AG04449 (cell line): Measurements from ENCODE around the gene PPP3R1.

ENCODE experiments used
- CTCF ChIA-PET: fragments of 350-600 bp; formaldehyde crosslinking; extraction: SDS; loops from one replicate; lab custom pipeline; 2021; ENCODE audit warnings: antibody characterized with exemption; lab: Yijun Ruan, JAX
- POLR2A ChIA-PET: fragments of 400-600, 350-600 bp; formaldehyde crosslinking; extraction: SDS; loops from one replicate; lab custom pipeline; 2020; ENCODE audit warnings: antibody characterized with exemption, inconsistent platforms; lab: Yijun Ruan, JAX
- DNase-seq: peaks from one replicate; pipeline ENCODE4 v3.0.0-alpha.2; 2010; ENCODE audit warnings: low read depth, low spot score
- H3K4me3 ChIP-seq: 2 replicates; pipeline ENCODE4 v1.5.1; 2011; ENCODE audit warnings: low read depth, mild to moderate bottlenecking, control low read depth, low read length
- CTCF ChIP-seq: IDR thresholded peaks from one replicate; pipeline ENCODE4 v1.5.1; 2011; ENCODE audit warnings: mild to moderate bottlenecking, moderate library complexity, low read length, control low read depth, inconsistent platforms; ENCODE audit not compliant: insufficient read depth; ENCODE audit errors: missing control alignments

Gene PPP3R1

GRCh38 chr2:68253219-68254068 lies 1.1 kb upstream of the PPP3R1 start:
- CTCF ChIA-PET = interaction anchor here (1.2 to 4.6 kb wide), 6 partner anchors 30 to 188 kb away, joined by 3 to 23 read pairs (median 5); no protein-coding TSS in a partner anchor
- no peak for TF ChIP-seq CTCF
- POLR2A ChIA-PET = interaction anchor here (0.9 to 1.1 kb wide), 2 partner anchors 8 to 66 kb away, joined by 3 to 5 read pairs; partner anchors contain the start of gene CNRIP1
- no peak for DNase-seq
- H3K4me3 ChIP-seq = peak overlapping the region; percentile 86

- CTCF ChIA-PET = interaction anchor here (1.3 to 5.5 kb wide), 4 partner anchors 31 to 190 kb away, joined by 5 to 50 read pairs (median 8); no protein-coding TSS in a partner anchor
- H3K4me3 ChIP-seq = peak overlapping the region; percentile 87
- DNase-seq = no peak
- TF ChIP-seq CTCF = no peak
- POLR2A ChIA-PET = interaction anchor here (0.5 to 1.1 kb wide), 5 partner anchors 9 to 126 kb away, joined by 3 to 5 read pairs (median 3); partner anchors contain the start of gene PNO1
Measured at GRCh38 chr2:68251855-68252399, 405 bp downstream of the PPP3R1 start.

- peak overlapping the region; percentile 87 for H3K4me3 ChIP-seq
- ChIA-PET CTCF (interaction anchor here (1.1 to 5.5 kb wide), 7 partner anchors 10 to 190 kb away, joined by 3 to 50 read pairs (median 4); no protein-coding TSS in a partner anchor), POLR2A (no interaction called here)
- peak; percentile 74 for TF ChIP-seq CTCF
- DNase-seq = no peak
Measured at GRCh38 chr2:68251187-68251854, 1.0 kb downstream of the PPP3R1 start.

GRCh38 chr2:68250652-68251186 lies 1.6 kb downstream of the PPP3R1 start:
- POLR2A ChIA-PET = no interaction called here
- DNase-seq = no peak
- CTCF ChIA-PET = interaction anchor here (0.7 to 5.5 kb wide), 17 partner anchors 10 to 191 kb away, joined by 3 to 50 read pairs (median 3); partner anchors contain the start of gene CNRIP1
- peak overlapping the region; percentile 87 for H3K4me3 ChIP-seq
- TF ChIP-seq CTCF = no peak

GRCh38 chr2:68250196-68250595 lies 2.1 kb downstream of the PPP3R1 start:
- no peak for TF ChIP-seq CTCF
- POLR2A ChIA-PET = no interaction called here
- CTCF ChIA-PET = interaction anchor here (0.7 to 5.5 kb wide), 18 partner anchors 9 to 191 kb away, joined by 3 to 50 read pairs (median 3); partner anchors contain the start of gene CNRIP1
- peak overlapping the region; percentile 87 for H3K4me3 ChIP-seq
- DNase-seq = no peak
